ENCODE results near the gene BCL11A.

DNA sequence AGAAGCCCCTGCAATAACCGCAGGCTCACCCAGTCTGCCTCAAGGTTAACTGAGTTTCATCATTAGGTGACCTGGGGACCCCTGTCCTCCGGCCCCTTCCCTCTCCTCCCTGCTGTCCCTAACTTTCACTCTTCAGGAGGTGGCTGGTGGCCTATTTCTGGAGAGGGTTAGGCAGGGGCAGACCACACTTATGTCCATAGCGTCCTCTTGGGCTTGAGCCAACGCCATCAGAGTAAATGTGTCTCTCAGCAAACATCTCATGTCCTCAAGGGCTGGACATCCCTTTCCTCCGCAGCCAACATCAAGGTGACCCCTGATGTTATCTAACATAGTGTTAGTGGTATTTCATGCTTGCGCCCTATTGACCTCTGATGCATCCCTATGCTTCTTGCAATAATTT, 114.8 kb downstream of the BCL11A start:
- TF ChIP-seq, protein P1, sequence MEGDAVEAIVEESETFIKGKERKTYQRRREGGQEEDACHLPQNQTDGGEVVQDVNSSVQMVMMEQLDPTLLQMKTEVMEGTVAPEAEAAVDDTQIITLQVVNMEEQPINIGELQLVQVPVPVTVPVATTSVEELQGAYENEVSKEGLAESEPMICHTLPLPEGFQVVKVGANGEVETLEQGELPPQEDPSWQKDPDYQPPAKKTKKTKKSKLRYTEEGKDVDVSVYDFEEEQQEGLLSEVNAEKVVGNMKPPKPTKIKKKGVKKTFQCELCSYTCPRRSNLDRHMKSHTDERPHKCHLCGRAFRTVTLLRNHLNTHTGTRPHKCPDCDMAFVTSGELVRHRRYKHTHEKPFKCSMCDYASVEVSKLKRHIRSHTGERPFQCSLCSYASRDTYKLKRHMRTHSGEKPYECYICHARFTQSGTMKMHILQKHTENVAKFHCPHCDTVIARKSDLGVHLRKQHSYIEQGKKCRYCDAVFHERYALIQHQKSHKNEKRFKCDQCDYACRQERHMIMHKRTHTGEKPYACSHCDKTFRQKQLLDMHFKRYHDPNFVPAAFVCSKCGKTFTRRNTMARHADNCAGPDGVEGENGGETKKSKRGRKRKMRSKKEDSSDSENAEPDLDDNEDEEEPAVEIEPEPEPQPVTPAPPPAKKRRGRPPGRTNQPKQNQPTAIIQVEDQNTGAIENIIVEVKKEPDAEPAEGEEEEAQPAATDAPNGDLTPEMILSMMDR (IDR thresholded peaks at IDR 0.05) = no peak
- TF ChIP-seq POLR2A (IDR thresholded peaks at IDR 0.05) = no peak
